GM21737 (cell line): ENCODE results near the gene ASTN1.

Source experiments
- ATAC-seq: cut with Tn5 transposase; IDR thresholded peaks from one replicate; pipeline ENCODE4 v1.9.1; 2021; ENCODE audit warnings: mild to moderate bottlenecking, moderate library complexity; ENCODE audit not compliant: unreplicated experiment

The ASTN1 gene

DNA sequence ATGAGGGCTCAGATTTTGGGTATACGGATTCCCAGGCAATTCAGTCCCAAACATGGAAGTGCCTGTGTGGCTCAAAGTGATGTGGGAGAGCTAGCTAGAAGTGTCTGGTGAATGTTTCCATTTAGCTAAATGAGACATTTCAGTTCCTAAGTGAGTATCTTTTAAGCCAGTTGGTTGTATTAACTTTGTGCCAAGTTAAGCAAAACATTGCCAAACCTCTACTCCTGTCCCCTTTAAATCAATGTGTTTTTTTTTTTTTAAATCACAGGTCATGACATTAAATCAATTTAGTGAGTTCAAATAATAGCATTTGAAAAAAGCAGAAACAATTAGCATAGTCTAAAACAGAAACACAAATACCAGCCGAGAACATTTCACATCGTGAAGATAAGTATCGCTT, 230.1 kb downstream of the ASTN1 start:
- no peak for ATAC-seq

DNA sequence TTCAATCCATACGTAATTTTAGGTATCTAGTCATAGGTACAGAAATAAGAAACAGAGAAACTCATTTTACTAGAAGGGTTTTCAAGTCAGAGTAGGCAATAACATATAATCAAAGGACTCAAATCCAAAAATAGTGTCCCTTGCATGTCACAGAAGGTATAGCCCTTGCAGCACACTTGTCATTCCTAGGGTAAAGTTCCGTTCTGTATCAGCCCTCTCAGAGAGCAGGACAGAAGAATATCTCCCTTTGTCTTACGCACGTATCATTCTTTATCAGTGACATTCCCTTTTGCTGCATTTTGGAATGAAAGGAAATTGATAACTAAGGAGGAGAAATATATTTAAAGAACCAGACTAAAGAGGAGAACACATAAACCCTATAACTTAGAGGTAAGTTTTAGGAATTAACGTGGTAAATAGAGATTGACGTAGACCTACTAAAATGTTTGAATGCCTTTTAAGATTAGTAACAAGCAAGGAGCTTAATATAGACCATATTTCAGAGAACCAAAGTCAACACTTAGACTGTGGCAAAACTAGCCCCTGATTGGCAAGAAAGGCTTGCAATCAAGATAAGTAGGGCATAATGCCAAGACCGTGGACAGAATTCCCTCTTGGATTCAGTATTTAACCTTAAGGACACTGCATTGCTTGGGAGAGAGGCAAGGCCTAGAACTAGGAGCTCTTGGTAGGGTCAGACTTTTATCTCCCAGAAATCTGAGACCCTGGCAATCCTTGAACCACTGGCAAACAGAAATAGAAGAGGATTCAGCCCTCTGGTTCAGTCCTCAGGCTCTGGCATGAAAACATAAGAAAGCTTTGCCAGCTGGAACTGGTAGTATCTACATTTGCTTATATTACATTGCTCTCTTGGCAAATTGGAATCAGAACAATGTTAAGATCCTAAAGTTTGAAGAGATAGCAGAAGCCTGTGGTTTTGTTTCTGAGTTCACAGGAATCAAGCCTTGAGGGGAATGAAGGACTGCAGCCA, 232.1 kb downstream of the ASTN1 start:
- no peak for ATAC-seq

DNA sequence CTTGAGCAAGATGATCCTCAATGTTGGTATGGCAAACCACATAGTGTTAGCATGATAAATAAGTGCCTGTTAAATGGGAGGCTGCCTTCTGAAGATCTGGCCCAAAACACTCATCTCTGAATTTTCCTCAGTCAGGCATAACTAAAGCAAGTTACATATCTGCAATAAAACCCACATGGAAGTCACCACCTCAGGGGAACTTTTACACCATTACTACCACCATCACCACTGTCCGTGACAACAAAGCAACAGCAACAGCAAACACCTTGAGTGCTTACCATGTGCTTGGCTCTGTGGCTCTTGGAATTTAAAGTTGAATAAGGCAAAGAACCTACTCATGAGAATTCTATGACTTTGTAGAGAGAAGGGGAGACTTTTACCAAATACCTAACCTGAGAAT, 233.0 kb downstream of the ASTN1 start:
- ATAC-seq, result no peak

DNA sequence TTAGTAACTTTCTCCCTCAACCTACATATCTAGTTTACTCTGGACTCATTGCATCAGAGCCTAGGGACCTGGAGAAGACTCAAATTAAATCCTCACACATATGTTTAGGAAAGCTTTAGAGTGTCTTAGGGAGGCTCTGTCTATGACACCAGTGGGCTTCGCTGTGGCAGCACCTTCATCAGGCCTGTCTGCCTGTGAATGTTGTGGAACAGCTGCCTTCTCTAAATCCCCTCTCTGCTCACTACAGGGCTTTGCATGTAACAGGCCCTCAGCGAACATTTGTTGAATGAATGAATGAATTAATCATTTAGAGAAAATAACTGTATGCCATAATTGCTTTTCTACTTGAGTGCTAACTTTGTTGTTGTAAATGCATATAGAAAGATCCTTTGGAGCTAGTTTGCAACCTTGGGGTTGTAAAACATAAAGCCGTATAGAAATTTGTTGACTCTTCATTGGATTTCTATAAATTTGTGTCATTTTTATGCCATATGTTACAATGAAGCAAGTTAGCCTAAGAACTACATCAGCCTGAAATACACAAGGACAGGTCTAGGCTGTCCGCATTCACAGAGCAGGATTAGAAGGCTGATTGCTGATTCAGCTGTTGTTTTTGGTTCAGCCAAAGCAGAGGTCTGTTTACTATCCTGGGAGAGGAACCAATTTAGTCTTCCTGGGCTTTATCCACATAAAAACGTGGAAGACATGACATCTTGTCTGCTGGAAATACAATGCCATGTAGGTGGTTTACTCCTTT, 238.0 kb downstream of the ASTN1 start:
- ATAC-seq, result no peak

DNA sequence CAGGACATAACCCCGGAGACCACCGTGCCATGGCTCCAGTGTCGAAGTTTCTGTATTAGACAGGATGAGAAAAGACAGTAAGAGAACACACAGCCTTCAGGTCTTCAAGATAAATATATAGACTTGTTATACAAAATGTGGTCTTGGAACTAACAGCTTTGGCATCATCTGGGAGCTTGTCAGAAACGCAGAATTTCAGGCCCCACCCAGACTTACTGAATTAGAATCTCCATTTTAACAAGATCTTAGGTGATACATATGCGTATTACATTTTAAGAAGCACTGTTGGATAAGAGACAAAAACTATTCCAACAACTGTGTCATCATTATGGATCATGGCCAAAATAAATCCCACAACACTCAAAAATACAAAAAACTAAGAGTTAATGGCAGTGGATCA, 239.3 kb downstream of the ASTN1 start:
- no peak for ATAC-seq

DNA sequence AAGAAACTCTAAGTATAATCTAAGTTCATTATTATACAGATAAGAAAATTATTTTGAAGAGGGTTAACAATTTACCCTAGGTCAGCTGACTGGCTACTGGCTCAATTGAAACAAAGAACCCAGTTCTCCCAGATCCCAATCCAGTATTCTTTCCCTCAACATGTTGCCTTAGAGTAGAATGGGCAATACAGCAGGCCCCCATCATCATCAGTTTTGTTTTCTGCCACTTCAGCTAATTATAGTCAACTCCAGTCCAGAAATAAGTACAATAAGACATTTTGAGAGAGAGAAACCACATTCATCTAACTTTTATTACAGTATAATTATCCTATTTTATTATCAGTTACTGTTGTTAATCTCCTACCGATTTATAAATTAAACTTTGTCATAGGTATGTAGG, 241.2 kb downstream of the ASTN1 start:
- no peak for ATAC-seq

DNA sequence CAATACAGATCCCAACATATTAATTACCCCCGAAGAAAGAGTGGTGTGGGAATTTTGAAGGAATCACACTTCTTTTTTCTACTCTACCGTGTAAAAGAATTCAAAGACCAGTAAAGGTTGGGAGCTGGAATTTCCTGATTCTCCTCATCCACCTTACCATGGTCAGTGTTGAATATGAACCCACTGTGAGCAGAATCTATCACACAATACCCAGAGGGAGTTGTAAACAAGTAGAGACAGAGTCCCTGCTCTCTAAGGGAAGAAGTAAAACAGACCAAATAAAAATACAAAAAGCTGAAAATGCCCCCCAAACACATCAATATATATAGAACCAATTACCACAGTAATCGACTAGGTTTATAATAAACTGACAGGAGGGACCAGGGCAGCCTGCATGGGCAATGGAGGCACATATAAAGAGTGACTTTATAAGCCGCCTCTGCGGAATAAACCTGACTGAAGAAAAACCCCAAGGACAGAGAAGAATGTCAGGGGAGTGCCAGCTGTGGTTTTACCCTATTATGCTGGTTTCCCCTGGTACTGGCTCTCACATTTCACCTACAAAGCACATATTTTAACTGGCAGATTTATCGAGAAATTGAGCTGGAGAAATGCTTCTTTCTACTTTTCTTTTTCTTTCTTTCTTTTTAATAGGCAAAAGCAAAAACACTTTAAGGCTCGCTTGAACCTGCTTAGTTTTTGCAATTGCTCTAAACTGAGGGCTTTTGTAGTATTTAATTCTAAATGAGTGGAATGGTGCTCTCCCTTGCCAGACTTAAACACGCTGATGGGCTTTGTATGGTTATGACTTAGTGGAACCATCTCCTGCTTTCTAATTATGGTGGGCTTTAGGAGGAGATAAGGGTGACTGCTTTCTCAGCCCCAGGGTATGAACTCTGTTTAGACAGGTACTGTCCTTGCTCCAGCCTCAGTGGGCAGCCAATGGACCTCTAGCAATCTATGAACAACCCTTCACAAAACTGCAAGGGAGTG, 244.8 kb downstream of the ASTN1 start:
- ATAC-seq, result no peak

DNA sequence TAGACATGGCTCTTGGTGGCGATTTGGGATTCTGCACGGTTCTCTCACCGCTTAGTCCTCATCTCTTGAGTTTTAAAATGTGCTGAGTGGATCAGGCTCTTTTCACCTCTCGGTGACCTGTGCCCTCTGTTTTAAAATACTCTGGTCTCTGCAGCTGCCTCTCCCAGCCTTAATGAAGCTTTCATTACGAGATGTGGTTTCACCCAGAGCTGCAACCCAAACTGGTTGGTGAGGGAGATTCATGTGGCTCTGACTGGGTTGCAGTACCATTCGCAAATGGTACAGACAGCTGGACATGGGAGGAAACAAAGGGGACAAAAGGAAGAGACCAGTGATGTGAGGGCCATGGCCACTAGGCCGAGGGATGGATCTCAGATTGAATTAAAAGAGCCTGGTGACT, 258.9 kb downstream of the ASTN1 start:
- no peak for ATAC-seq

DNA sequence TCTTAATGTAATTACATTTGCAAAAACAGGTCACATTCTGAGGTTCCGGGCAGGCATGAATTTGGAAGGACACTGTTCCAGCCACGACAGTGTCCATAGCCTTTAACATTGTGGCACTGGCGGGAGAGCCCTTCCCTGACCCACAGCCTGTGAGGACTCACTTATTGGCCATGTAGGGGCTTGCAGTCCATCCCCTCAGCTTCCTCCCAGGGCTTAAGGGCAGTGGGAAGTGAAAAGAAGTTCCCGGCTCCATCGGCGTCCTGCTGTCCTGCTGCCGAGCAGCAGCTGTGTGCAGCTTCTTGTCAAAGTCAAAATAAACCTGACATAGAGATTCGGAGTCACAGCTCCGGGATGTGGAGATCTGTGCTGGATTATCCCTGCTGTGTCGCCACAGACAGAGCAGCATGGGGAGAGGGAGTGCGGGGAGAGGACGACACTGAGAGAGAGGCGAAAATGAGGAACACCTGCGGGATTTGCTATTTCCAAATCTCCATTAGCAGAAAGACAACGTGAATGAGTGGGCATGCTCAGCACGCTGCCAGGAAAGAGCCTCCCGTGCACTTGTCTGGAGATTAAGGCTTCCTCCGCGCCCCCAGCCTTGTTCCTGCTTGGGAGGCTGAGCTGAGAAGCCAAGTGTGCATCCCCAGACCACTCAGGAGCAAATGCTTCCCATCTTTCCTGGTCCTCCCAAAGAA, 260.3 kb downstream of the ASTN1 start:
- ATAC-seq, result no peak

DNA sequence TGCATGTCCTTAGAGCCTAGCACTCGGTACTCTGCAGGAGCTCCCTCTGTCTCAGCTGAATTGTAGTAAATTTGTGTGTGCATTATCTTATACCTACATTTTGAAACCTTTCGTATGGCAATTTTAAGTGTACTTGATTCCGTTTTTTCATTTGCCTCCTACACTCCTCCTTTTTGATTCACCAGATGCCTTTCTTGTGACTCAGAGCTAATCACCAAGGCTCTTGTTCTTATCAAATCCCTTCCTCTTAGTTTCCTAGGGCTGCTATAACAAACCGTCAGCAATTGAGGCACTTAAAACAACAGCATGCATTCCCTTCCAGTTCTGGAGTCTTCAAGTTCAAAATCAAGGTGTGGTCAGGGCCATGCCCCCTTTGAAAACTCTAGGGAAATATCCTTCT, 261.0 kb downstream of the ASTN1 start:
- no peak for ATAC-seq

DNA sequence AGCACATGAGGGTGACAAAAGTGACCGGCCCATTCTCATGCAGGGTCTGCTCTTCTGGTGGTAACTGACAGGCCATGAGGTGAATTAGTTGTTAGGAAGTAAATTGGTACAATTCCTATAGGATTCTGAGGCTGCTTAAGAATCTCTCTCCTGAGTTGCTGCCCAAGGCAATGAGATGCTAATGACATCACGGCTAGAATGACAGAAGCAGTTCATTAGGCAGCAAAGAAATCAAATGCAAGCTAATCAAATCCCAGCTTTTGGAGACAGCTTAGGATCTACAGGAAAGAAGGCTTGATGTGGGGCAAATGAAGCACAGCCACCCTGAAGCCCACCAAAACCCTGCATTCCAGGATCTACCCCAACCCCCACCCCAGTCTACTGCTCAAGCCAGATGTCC, 265.2 kb downstream of the ASTN1 start:
- ATAC-seq, result no peak

DNA sequence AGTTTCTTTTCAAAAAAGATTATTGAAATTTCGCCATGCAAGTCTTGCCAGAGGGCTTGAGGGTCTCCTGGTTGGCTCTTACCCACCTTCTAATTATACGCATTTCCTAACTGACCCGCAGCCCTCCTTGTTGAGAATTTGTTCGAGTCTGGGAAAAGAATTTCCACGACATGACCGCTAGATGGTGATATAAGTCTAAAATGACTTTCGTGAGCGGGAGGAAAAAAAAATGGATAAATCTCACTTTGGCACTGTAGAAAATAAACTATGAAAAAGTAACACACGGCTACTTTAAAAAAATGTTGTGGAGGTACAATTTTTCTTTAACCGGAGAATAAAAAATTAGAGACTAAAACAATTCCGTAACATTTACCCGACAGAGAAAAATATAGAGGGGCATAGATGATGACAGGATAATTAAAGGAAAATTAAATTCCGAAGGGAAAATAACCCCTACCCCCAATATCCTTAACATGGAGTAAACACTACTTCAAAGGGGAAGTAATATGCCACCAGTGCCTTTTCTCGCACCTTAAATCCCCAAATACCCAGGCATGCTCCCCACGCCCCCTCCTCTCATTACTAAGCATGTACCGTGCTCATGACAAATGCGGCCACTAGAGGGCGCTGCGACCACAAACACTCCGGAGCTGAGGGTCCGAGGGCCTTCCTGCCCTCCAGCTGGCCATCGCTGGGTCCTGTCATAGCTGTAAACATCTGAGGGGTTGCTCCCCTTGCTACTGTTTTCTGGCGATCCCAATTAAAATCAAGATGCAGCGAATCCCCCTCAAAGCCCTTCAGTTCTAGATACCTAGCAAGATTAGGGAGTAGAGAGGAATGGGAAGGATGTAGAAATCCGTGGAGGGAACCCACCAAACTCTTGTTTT, 266.9 kb downstream of the ASTN1 start:
- no peak for ATAC-seq

DNA sequence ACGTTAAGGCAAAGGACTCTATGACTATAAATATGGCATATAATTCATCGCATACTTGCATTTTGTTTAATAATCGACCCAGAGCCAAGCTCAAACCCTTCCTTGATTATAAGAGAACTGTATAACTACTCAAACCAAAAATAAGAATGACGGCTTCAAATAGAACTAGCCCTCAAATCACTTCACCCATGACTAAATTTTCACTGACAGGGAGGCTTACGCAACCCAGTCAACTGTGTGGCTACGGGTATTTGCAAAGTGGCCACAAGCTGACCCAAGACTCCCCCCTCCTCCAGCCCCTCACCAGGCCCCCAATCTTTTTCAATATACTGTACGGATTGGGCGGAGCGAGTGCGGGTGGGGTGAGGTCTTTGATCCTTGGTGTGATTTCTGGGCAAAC, 268.3 kb downstream of the ASTN1 start:
- no peak for ATAC-seq

DNA sequence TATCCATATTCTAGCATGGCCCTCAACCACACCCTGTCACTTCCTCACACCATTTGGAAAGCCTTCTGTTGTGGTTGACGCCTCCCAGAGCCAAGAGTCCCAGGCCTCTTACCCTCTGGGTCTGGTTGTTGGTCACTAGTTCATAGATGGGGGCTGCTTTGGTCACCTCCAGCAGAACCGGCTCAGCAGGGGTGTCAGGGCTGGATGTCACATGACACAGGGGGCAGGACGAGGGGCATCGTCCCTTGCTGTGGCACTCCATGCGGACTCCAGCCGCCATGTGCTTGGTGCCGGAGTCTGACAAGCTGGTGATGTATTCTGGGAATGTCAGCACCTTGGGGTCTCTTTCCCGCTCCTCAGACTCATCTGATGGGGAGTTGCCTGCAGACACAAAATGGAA, 270.1 kb downstream of the ASTN1 start:
- no peak for ATAC-seq

DNA sequence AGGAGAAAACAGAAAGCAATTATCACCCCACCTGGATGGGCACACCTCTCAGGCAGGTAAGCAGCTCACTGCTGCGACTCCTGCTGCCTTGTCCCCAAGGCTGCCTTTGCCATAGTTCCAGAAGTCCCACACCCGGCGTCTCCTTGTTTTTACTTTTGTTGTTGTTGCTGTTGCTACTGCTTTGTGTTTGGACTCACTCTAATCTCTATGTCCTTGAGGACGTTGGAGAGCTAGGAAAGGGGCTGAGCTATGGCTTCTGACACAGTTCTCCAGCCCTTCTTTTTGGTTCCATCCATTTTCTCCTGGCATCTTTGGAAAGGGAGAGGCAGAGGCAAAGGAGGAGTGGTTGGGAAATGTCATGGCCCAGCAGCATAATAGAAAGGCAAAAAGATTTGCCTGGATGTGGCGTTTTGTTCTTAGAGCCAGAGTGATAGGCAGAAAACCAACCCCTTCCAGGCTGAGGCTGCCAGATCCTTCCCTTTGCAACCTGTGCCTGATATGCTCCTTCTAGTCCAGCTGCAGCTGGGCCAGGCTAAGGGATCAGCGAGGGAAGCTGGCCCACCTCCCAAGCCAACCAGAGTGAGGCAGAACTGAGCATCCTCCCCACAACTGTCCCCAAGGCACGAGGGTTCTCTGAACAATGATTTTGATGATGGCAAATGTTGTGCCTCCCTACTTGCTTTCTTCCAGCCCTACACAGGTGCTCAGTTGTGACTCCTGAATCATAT, 270.7 kb downstream of the ASTN1 start:
- ATAC-seq, result no peak

DNA sequence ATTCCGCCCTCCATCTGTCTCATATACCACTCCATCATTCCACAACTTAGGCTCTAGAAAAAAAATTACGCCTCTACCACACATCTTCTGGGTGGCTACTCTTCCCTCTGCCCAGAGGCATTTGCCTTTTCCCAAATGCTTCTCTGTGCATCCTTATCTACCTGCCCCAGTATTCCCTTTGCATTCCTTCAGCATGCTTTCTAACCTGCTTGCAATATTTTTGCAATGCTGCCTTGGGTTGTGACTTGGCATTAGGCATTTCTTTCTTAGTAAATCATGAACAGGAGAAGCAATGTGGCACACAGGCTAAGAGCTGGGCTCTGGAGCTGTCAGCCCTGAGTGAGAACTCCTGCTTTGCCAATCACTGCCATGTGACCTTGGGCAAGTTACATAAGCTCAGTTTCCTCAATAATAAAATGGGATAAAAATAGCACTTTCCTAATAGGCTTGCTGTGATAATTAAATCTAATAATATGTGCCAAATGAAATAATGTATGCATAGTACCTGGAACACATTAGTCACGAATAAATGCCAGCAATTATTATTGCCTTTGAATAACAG, 276.0 kb downstream of the ASTN1 start:
- no peak for ATAC-seq

DNA sequence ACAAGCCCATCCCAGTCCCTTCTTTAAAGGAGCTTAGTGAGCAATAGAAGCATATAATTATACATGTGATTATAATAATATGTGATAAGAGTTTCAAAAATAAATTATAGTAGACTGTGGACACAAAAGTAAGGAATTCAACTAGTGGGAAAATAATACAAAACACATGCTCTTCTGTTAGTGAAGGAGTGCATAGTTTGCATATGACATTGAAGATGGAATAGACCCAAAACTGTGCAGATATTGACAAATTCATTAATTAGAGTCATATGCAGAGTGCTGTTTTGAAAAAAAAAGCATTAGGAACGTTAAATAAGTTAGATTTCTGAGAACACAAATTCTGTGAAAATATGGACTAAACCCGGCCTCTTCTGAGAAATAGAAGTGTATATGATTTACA, 278.8 kb downstream of the ASTN1 start:
- no peak for ATAC-seq

DNA sequence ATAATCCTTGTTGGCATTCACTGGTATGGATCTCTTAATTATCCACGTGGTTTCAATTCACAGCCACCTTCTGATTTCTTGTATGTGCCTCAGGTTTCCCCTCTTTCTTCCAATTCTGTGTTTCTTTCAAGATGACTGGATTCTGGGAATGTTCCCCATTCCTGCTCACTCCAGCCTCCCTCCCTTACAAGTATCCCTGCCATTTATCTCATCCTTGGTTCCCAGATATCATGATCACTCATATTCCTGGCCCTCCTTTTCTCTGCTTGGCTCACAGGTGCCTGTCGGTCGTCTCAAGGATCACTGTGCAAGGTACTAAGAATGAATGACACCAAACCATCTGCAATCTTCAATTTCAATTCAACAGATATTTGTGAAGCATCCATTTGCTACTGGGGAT, 279.2 kb downstream of the ASTN1 start:
- ATAC-seq, result no peak
